Suprapubic skin (tissue), 4 donors: ENCODE data around the gene CALCOCO1.

Experiments used
- EP300 ChIP-seq: sonication (generic); formaldehyde crosslinking; IDR thresholded peaks from one replicate; pipeline ENCODE4 v1.6.1; 2017; ENCODE audit warnings: antibody characterized with exemption
- POLR2A ChIP-seq, 2 donors: fragments of 450-650 bp; IDR thresholded peaks; one replicate each; pipeline ENCODE4 v1.6.1; 2017; ENCODE audit warnings: antibody characterized with exemption in 2 of 2, mild to moderate bottlenecking in 2 of 2, moderate library complexity in 2 of 2
- POLR2AphosphoS5 ChIP-seq, 3 donors: sonication (generic); formaldehyde crosslinking; IDR thresholded peaks; one replicate each; pipeline ENCODE4 v1.6.1; 2017; ENCODE audit warnings: antibody characterized with exemption in 3 of 3
- TF ChIP-seq, protein P1 (sequence below), 2 donors: fragments of 200-600 bp in 1 of 2; fragments of 450-650 bp in 1 of 2; sonication (generic) in 1 of 2; IDR thresholded peaks; one replicate each; pipeline ENCODE4 v1.5.1; 2016 to 2019; ENCODE audit warnings: antibody characterized with exemption in 2 of 2, mild to moderate bottlenecking in 1 of 2, moderate library complexity in 1 of 2

DNA sequence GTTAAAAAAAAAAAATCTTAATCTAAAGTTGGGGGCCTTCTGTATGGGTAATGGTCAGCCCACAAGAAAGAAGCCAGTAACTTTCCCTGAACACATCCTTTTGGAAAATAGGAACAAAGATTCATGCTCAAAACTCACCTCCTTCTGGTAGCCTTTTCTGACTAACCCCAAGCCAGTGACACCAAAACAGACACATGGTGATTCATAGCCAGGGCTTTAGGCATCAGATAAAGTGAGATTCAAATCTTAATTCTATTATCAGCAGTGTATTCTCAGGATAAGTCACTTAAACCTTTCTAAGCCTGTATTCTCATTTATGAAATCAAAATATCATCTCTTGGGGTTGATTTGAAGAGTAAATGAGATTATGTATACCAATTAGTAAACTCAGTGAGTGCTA lies 56.3 kb downstream of the CALCOCO1 start:
- TF ChIP-seq, protein P1, sequence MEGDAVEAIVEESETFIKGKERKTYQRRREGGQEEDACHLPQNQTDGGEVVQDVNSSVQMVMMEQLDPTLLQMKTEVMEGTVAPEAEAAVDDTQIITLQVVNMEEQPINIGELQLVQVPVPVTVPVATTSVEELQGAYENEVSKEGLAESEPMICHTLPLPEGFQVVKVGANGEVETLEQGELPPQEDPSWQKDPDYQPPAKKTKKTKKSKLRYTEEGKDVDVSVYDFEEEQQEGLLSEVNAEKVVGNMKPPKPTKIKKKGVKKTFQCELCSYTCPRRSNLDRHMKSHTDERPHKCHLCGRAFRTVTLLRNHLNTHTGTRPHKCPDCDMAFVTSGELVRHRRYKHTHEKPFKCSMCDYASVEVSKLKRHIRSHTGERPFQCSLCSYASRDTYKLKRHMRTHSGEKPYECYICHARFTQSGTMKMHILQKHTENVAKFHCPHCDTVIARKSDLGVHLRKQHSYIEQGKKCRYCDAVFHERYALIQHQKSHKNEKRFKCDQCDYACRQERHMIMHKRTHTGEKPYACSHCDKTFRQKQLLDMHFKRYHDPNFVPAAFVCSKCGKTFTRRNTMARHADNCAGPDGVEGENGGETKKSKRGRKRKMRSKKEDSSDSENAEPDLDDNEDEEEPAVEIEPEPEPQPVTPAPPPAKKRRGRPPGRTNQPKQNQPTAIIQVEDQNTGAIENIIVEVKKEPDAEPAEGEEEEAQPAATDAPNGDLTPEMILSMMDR (IDR thresholded peaks at IDR 0.05), result no peak
- no peak for TF ChIP-seq POLR2AphosphoS5 (IDR thresholded peaks at IDR 0.05)
- no peak for TF ChIP-seq EP300
- no peak for TF ChIP-seq POLR2A (IDR thresholded peaks at IDR 0.05)
